AG09309 (cell line): ENCODE results near the gene NFATC1.

ENCODE experiments used
- DNase-seq: peaks from one replicate; pipeline ENCODE4 v3.0.0-alpha.2; 2010; ENCODE audit warnings: low read depth
- H3K4me3 ChIP-seq: 2 replicates; pipeline ENCODE4 v1.5.1; 2011; ENCODE audit warnings: mild to moderate bottlenecking, low read depth, low read length, moderate library complexity; ENCODE audit not compliant: control insufficient read depth
- CTCF ChIP-seq: IDR thresholded peaks from 2 replicates; pipeline ENCODE4 v1.5.1; 2011; ENCODE audit warnings: mild to moderate bottlenecking, low read depth, low read length, inconsistent platforms; ENCODE audit not compliant: insufficient read depth, control insufficient read depth; ENCODE audit errors: missing control alignments

The NFATC1 gene

GRCh38 chr18:79570266-79571201 lies 174.8 kb downstream of the NFATC1 start:
- no peak for DNase-seq
- no peak for TF ChIP-seq CTCF
- no peak overlapping the region for H3K4me3 ChIP-seq

- no peak for DNase-seq
- no peak overlapping the region for H3K4me3 ChIP-seq
- TF ChIP-seq CTCF: no peak
These were observed 175.7 kb downstream of the NFATC1 start for GRCh38 chr18:79571211-79572092.

DNA sequence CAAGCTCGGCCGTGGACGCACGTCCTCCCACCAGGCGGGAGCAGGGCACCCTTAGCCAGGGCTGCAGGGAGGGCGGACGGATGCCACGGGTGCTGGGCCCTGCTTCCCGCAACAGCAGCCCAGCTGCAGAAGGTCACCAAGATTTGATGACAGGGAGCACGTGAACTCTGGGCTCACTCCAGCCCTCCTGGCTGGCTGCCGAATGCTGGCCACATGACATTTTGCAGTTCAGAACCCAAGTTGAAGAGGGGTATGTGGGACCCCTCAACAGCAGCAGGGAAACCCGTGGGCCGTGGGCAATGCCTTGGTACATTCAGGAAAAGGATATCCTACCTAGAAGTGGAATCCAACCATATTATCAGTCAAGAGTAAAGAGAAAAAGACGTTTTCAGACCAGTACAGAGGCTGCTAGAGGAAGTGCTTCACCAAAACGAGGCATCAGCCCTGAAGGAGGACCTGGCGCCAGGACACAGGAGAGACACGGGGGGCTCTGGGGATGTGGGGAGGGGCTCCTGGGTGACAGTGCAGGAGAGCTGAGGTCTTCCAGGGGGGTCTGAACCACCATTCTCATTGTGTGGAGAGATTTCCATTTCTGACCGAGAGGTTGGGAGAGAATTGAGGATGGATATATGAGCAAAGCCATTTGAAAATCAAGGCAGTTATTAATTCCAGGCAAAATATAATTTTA lies 176.5 kb downstream of the NFATC1 start:
- TF ChIP-seq CTCF: no peak
- no peak overlapping the region for H3K4me3 ChIP-seq
- no peak for DNase-seq

DNA sequence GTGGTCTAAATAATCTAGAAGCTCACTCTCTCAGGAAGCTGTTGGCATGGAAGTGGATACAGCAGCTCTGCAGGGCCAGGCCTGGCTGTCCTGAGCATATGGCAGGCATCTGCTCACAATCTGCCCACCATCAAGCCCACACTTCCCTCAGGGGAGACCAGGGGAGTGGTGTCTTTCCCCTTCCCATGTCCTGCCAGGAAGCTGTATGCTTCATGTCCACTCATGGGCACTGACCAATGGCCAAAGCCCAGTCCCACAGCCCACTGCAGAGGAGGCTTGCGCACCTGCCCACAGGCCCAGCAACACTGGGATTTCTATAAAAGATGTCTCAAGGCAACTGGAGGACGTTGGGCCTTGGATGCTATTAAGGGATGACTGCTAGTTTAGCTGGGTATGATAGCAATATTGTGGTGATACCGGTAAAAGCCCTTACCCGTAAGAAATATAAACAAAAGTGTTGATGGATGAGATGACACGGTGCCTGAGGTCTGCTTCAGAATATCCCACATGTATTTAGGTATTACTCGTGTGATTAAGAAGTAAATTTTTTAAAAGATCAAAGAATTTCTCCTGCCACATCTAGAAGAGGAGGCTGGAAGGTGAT lies 177.2 kb downstream of the NFATC1 start:
- no peak for TF ChIP-seq CTCF
- DNase-seq: no peak
- no peak overlapping the region for H3K4me3 ChIP-seq

- no peak overlapping the region for H3K4me3 ChIP-seq
- no peak for DNase-seq
- TF ChIP-seq CTCF: no peak
These were observed 178.3 kb downstream of the NFATC1 start for GRCh38 chr18:79573921-79574491.
